B cell (primary cell): Measurements from ENCODE around the gene MSN. TPM values are rescaled to one million over a fixed set of nuclear protein-coding genes. Genes with fewer than 3 reads are reported as not detected.
A peak's percentile ranks its signal among the peaks of the same experiment; 100 is the strongest.

ENCODE experiments used
- ATAC-seq: fragments of 200-7000 bp; cut with Tn5 transposase; one replicate; pipeline ENCODE4 v1.10.0; 2021; ENCODE audit warnings: low read depth, mild to moderate bottlenecking, moderate number of reproducible peaks, moderate library complexity
- CTCF ChIA-PET: fragments of 350-600 bp; sonication (Branson Sonifier 250); formaldehyde crosslinking; loops from one replicate; lab custom pipeline; 2021; ENCODE audit warnings: antibody characterized with exemption, inconsistent platforms; lab: Charles Lee
- POLR2A ChIA-PET: fragments of 350-600 bp; sonication (Branson Sonifier 250); formaldehyde crosslinking; loops from one replicate; lab custom pipeline; 2021; ENCODE audit warnings: antibody characterized with exemption; lab: Charles Lee
- DNase-seq: peaks from one replicate; pipeline ENCODE4 v3.0.0; 2013
- H2AFZ ChIP-seq: 2 replicates; pipeline ENCODE4 v1.6.1; 2012; ENCODE audit warnings: mild to moderate bottlenecking, low read depth, low read length; ENCODE audit not compliant: insufficient read depth, poor library complexity, severe bottlenecking
- H3K27ac ChIP-seq, 2 donors: 1 replicate in 1 of 2; 2 replicates in 1 of 2; pipeline ENCODE4 v1.5.1; 2012 to 2013; ENCODE audit warnings: low read length in 2 of 2, mild to moderate bottlenecking in 2 of 2, moderate library complexity in 1 of 2
- H3K27me3 ChIP-seq, 4 experiments: fragments of 200-600 bp in 1 of 4; sonication (generic) in 1 of 4; replicated peaks in 1 of 4; 1 replicate in 2 of 4; 2 replicates in 2 of 4; pipeline versions ENCODE4 v1.6.1 to v1.7.0; 2013 to 2016; ENCODE audit warnings: low read length in 3 of 4, mild to moderate bottlenecking in 2 of 4, mixed read lengths in 1 of 4, moderate library complexity in 1 of 4; ENCODE audit not compliant: insufficient read depth in 4 of 4, control insufficient read depth in 3 of 4; ENCODE audit errors: control extremely low read depth in 1 of 4
- H3K36me3 ChIP-seq, 2 experiments: replicated peaks in 1 of 2; 1 replicate in 1 of 2; 2 replicates in 1 of 2; pipeline versions ENCODE4 v1.6.1 to v1.7.1; 2013; ENCODE audit warnings: low read length in 1 of 2; ENCODE audit not compliant: insufficient read depth in 2 of 2, control insufficient read depth in 1 of 2; ENCODE audit errors: control extremely low read depth in 1 of 2, extremely low read depth in 1 of 2
- H3K4me1 ChIP-seq, 2 donors: fragments of 200-600 bp in 1 of 2; sonication (generic) in 1 of 2; 1 replicate in 1 of 2; 2 replicates in 1 of 2; pipeline versions ENCODE4 v1.5.1 to v1.6.1; 2013 to 2017; ENCODE audit warnings: low read length in 2 of 2; ENCODE audit not compliant: control insufficient read depth in 2 of 2, insufficient read depth in 2 of 2
- H3K4me2 ChIP-seq: replicated peaks from 2 replicates; pipeline ENCODE3; 2012; ENCODE audit warnings: mild to moderate bottlenecking, low read depth, low read length; ENCODE audit not compliant: poor library complexity, severe bottlenecking
- H3K4me3 ChIP-seq, 5 experiments: fragments of 200-600 bp in 1 of 5; sonication (generic) in 1 of 5; 1 replicate in 3 of 5; 2 replicates in 2 of 5; pipeline versions ENCODE4 v1.5.1 to v1.7.0; 2011 to 2016; ENCODE audit warnings: low read length in 4 of 5, mild to moderate bottlenecking in 4 of 5, low read depth in 2 of 5, control low read depth in 1 of 5, moderate library complexity in 1 of 5; ENCODE audit not compliant: insufficient read depth in 1 of 5; ENCODE audit errors: control extremely low read depth in 1 of 5, extremely low read depth in 1 of 5
- H3K79me2 ChIP-seq: fragments of 200-600 bp; sonication (generic); one replicate; pipeline ENCODE4 v1.6.0; 2016; ENCODE audit warnings: low read length; ENCODE audit not compliant: control insufficient read depth, insufficient read depth
- H3K9ac ChIP-seq: fragments of 200-600 bp; sonication (generic); 2 replicates; pipeline ENCODE4 v1.6.1; 2017; ENCODE audit warnings: mild to moderate bottlenecking, low read length, moderate library complexity
- H3K9me3 ChIP-seq, 3 donors: one replicate each; pipeline versions ENCODE4 v1.6.1 to v1.7.1; 2013; ENCODE audit warnings: low read length in 2 of 3; ENCODE audit not compliant: control insufficient read depth in 2 of 3, insufficient read depth in 1 of 3; ENCODE audit errors: control extremely low read depth in 1 of 3
- H4K20me1 ChIP-seq: 2 replicates; pipeline ENCODE4 v1.6.0; 2012; ENCODE audit warnings: mild to moderate bottlenecking, low read length; ENCODE audit not compliant: insufficient read depth, control insufficient read depth, poor library complexity, severe bottlenecking
- H3K27ac Mint-ChIP-seq: one replicate; pipeline ENCODE4 v1.8.0; 2021; ENCODE audit warnings: mixed read lengths
- H3K27me3 Mint-ChIP-seq: one replicate; pipeline ENCODE4 v1.8.0; 2021; ENCODE audit warnings: mixed read lengths
- H3K4me1 Mint-ChIP-seq: one replicate; pipeline ENCODE4 v1.8.0; 2021; ENCODE audit warnings: mixed read lengths
- H3K4me3 Mint-ChIP-seq: one replicate; pipeline ENCODE4 v1.8.0; 2021; ENCODE audit warnings: mixed read lengths
- H3K9me3 Mint-ChIP-seq: one replicate; pipeline ENCODE4 v1.8.0; 2022; ENCODE audit warnings: mixed read lengths; ENCODE audit not compliant: insufficient read depth
- EZH2 ChIP-seq: IDR thresholded peaks from 2 replicates; pipeline ENCODE4 v1.6.1; 2012; ENCODE audit warnings: borderline replicate concordance, low read depth, mild to moderate bottlenecking, moderate library complexity, low read length; ENCODE audit not compliant: insufficient read depth, poor library complexity, severe bottlenecking
- WGBS: methylation state at CpG from one replicate; pipeline ENCODE4 v1.1.5; 2013; ENCODE audit warnings: missing lambda C conversion rate; ENCODE audit not compliant: insufficient coverage; 5-methylcytosine and 5-hydroxymethylcytosine counted together
- intact Hi-C: fragments of 100-400 bp; cut with micrococcal nuclease; formaldehyde crosslinking; loops from one replicate; pipeline ENCODE4 v1.10.0; 2022
- polyA plus RNA-seq: library from polyadenylated mRNA; depleted of rRNA; stranded (reverse); fragments of >200 nt; gene quantifications from 2 replicates; pipeline ENCODE4 v1.2.3, GENCODE V29; 2012
- total RNA-seq, 2 donors: library from RNA; stranded (reverse); fragments of 120-200 nt in 1 of 2; gene quantifications; 1 replicate in 1 of 2; 2 replicates in 1 of 2; pipeline versions ENCODE4 v1.2.3 to v1.2.4, GENCODE V29; 2013 to 2022
- TF ChIP-seq, protein P1 (sequence below): fragments of 200-600 bp; IDR thresholded peaks from one replicate; pipeline ENCODE4 v1.8.0; 2022; ENCODE audit warnings: antibody characterized with exemption, mild to moderate bottlenecking

The MSN gene
- total and polyA plus RNA-seq, 2 donors (not counting 1 experiment from before 2014, with no cell fraction given), result 181 to 414 TPM

DNA sequence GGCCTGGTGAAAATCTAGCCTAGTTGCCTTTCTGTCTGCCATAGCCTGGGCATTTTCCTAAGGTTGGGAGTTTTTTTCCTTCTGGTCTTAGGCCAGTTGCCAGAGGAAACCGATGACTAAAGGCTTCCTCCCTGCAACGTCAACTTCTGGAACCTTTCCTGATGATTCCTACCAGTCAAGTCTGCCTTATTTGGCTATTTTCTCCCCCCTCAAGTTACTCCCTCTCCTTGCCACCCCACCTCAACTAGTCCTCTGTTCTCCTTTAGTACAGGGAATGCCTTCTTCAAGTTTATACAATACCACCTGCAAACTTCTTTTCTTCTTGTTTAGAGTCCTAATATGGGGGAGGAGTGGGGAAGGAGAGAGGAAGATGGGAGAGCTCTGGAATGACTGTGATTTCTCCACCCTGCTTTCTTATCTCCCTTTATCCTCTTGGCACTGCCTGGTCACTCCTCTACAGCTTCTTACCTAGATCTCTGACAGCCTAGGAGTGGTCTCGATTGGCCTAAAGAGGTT is 10.6 kb downstream of the MSN start:
- intact Hi-C loops, result no loop called here
- Histone ChIP-seq H3K4me1 (peaks cover 89 to 97% of the 10 kb centered on the region in 2 donors), H3K4me3 (no peak overlapping the region), H3K9ac (no peak overlapping the region), H3K27ac (peak overlapping the region in 1 of 2 donors; percentile 71), H3K9me3 (no peaks in the 10 kb centered on the region), H3K79me2 (peaks cover 100% of the 10 kb centered on the region), H2AFZ (no peak overlapping the region), H3K36me3 (peaks cover 2 to 22% of the 10 kb centered on the region in 2 experiments), H3K27me3 (no peaks in the 10 kb centered on the region), H3K4me2 (peak overlapping the region; percentile 48), H4K20me1 (peaks cover 44% of the 10 kb centered on the region)
- Mint-ChIP-seq H3K27ac (peak overlapping the region; percentile 65), H3K27me3 (no peaks in the 10 kb centered on the region), H3K9me3 (no peaks in the 10 kb centered on the region), H3K4me1 (peaks cover 86% of the 10 kb centered on the region), H3K4me3 (peak overlapping the region; percentile 67)
- CTCF ChIA-PET, result no interaction called here
- ATAC-seq (no peak), DNase-seq (no peak)
- POLR2A ChIA-PET, result no interaction called here
- TF ChIP-seq, protein P1, sequence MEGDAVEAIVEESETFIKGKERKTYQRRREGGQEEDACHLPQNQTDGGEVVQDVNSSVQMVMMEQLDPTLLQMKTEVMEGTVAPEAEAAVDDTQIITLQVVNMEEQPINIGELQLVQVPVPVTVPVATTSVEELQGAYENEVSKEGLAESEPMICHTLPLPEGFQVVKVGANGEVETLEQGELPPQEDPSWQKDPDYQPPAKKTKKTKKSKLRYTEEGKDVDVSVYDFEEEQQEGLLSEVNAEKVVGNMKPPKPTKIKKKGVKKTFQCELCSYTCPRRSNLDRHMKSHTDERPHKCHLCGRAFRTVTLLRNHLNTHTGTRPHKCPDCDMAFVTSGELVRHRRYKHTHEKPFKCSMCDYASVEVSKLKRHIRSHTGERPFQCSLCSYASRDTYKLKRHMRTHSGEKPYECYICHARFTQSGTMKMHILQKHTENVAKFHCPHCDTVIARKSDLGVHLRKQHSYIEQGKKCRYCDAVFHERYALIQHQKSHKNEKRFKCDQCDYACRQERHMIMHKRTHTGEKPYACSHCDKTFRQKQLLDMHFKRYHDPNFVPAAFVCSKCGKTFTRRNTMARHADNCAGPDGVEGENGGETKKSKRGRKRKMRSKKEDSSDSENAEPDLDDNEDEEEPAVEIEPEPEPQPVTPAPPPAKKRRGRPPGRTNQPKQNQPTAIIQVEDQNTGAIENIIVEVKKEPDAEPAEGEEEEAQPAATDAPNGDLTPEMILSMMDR, result no peak
- no peak for TF ChIP-seq EZH2
- no CpG with 5 or more reads among the region's 3 CpGs for WGBS

DNA sequence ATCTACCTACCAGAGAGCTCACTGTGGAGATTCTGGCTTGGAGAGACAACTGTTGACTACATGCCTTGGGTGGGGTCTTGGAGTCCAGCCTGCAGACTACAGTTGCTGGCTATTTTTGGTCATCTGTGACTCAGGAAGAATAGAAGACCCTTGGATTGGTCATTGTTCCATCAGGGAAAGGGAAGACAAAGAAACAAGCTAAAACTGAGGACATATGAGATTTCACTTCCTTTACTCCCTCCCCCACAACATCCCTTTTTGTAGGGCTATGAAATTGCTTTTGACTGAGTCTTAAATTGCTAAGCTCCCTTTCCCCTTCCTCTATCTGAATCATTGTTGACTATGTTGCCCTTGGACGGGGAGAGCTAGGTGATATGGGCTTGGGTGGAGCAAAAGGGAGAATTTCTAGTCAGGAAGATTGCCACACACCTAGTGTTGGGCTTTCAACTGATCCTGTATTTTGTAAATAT is 11.7 kb downstream of the MSN start:
- H3K4me3 ChIP-seq, result peak overlapping the region in 1 of 5 experiments; percentile 6
- WGBS, result no CpG with 5 or more reads among the region's 1 CpG
- peak overlapping the region; percentile 48 for H3K4me2 ChIP-seq
- H3K4me1 ChIP-seq, result peaks cover 84 to 89% of the 10 kb centered on the region in 2 donors
- peaks cover 38% of the 10 kb centered on the region for H4K20me1 ChIP-seq
- H3K27me3 Mint-ChIP-seq, result no peaks in the 10 kb centered on the region
- no peak overlapping the region for H2AFZ ChIP-seq
- POLR2A ChIA-PET, result no interaction called here
- H3K27ac Mint-ChIP-seq, result peak overlapping the region; percentile 64
- H3K9me3 Mint-ChIP-seq, result no peaks in the 10 kb centered on the region
- DNase-seq (peak; percentile 29), ATAC-seq (peak; percentile 41)
- H3K4me3 Mint-ChIP-seq, result peak overlapping the region; percentile 67
- H3K9ac ChIP-seq, result no peak overlapping the region
- intact Hi-C loops, result no loop called here
- TF ChIP-seq EZH2, result no peak
- TF ChIP-seq, protein P1, result no peak
- H3K4me1 Mint-ChIP-seq, result peaks cover 85% of the 10 kb centered on the region
- H3K79me2 ChIP-seq, result peaks cover 99% of the 10 kb centered on the region
- CTCF ChIA-PET, result no interaction called here
- H3K27me3 ChIP-seq, result no peaks in the 10 kb centered on the region
- peaks cover 0 to 14% of the 10 kb centered on the region in 2 experiments for H3K36me3 ChIP-seq
- H3K27ac ChIP-seq, result peak overlapping the region in 1 of 2 donors; percentile 71
- no peaks in the 10 kb centered on the region for H3K9me3 ChIP-seq
